ENCODE measurements around the gene WRAP53.

DNA sequence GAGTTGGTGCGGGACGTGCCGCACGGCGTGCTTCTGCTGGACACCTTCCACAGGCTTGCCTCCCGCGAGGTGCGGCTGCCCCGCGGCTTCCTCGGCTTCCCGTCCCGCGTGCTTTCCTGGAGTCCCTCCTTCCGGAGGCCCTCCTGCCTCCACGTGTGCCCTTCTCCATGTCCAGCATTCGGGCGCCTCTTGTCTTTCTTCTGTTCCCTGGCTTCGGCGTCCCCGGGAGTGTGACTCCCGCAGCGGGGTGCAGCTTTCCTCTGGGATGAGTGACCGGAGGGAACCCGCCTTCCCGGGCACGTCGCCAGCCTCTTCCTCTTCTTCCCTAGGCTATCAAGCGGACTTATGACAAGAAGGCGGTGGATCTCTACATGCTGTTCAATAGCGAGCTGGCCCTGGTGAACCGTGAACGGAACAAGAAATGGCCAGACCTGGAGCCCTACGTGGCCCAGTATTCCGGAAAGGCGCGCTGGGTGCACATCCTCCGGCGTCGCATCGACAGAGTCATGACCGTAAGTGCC is 52.3 kb downstream of the WRAP53 start:
- TF ChIP-seq, protein P1, sequence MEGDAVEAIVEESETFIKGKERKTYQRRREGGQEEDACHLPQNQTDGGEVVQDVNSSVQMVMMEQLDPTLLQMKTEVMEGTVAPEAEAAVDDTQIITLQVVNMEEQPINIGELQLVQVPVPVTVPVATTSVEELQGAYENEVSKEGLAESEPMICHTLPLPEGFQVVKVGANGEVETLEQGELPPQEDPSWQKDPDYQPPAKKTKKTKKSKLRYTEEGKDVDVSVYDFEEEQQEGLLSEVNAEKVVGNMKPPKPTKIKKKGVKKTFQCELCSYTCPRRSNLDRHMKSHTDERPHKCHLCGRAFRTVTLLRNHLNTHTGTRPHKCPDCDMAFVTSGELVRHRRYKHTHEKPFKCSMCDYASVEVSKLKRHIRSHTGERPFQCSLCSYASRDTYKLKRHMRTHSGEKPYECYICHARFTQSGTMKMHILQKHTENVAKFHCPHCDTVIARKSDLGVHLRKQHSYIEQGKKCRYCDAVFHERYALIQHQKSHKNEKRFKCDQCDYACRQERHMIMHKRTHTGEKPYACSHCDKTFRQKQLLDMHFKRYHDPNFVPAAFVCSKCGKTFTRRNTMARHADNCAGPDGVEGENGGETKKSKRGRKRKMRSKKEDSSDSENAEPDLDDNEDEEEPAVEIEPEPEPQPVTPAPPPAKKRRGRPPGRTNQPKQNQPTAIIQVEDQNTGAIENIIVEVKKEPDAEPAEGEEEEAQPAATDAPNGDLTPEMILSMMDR (IDR thresholded peaks at IDR 0.05; ENCODE audit: low read length), result no peak
- TF ChIP-seq EZH2phosphoT487 (IDR thresholded peaks at IDR 0.05; ENCODE audit: low read length), result no peak

All from MM.1S (cell line).